ENCODE measurements around the gene EEA1.
A peak's percentile ranks its signal among the peaks of the same experiment; 100 is the strongest.

The EEA1 gene

DNA sequence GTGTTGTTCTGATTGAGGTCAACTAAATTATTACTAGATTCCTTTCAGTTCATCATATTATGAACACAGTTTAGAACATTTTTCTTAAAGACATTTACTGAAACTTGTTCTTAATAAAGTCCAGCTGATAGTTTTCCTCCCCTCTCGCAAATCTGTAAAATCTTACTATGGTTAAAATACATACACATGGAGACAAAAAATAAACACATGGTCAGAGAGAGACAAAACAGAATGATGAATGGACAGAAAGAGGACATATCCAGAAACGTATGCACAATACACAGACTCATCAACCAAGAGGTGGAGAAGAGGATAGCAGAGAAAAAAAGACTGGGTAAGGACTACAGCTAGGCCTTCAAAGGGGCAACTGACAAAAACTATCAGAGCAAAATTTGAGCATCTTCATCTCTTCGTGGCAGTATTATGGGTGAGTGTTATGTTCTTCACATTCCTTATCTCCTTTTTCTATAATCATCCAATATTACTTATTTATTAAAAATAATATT lies 38.4 kb downstream of the EEA1 start:
- no peak for DNase-seq (ENCODE audit: low read depth in 2 of 2)

DNA sequence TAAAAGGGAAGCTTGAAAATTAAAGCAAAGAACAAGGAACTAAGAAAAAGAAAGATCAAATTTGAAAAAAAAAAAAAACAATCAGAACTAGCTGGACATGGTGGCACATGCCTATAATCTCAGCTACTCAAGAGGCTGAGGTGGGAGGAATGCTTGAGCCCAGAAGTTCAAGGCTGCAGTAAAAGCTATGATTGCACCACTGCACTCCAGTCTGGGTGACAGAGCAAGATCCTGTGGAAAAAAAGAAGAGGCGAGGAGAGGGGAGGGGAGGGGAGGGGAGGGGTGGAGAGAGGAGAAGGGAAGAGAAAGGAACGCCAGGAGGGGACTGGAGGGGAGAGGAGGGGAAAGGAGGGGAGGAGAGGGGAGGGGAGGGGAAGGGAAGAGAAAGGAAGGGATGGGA lies 43.0 kb downstream of the EEA1 start:
- DNase-seq (ENCODE audit: low read depth in 2 of 2): no peak

GRCh38 chr12:92879698-92880322 lies 49.3 kb downstream of the EEA1 start:
- no peak for DNase-seq (ENCODE audit: low read depth in 2 of 2)

DNA sequence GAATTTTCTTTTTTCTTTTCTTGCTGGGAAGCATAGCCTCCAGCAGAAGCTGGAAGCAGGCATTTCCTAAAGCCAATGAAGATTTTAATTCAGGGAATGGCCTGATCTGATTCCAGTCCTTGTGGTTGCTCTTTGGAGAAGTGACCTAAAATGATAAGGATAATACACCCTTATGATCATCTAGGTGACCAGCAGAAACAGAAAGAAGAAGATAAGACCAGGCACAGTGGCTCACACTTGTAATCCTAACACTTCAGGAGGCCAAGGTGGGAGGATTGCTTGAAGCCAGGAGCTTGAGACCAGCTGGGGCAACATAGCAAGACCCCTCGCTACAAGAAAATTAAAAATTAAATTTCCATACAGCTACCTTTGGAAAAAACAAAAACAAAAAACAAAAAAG lies 51.2 kb downstream of the EEA1 start:
- DNase-seq (ENCODE audit: low read depth in 2 of 2): no peak

- no peak for DNase-seq (ENCODE audit: low read depth in 2 of 2)
These were observed 52.6 kb downstream of the EEA1 start for GRCh38 chr12:92876496-92876895.

DNA sequence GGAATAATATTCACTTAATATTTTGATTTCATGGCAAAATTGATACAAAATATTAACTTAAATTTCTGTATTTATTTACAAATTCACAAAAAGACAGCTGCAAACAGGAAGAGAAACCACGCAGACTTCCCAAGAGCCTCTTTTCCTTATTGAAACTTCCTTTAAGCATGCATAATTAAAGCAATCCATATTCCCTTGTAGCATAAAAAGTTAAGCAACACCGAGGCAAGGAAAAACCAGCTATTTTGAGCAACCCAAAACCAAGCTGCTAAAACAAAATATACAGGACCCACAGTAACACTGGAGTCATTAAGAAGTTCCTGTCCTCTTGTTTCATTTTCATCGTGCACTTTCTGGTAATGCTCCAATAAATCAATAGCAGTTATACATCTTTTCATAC lies 58.0 kb downstream of the EEA1 start:
- DNase-seq (ENCODE audit: low read depth in 2 of 2): no peak

DNA sequence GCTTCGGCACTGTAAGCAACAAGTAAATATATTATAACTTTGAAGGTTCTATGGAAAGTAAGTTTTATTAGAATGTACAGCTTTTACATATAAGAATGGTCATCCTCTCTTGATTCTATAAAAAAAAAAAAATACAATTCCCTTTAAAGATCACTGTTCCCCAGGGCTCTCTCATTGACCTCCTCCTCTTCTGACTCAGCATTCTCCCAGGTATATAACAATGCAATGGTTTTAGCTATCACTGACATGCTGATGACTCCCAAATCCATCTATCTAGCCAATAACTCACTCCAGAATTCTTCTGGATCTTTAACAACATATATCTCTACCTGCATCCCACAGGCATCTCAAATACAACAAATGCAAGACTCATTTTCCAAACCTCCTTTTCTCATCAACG lies 62.7 kb downstream of the EEA1 start:
- DNase-seq (ENCODE audit: low read depth in 2 of 2): no peak

DNA sequence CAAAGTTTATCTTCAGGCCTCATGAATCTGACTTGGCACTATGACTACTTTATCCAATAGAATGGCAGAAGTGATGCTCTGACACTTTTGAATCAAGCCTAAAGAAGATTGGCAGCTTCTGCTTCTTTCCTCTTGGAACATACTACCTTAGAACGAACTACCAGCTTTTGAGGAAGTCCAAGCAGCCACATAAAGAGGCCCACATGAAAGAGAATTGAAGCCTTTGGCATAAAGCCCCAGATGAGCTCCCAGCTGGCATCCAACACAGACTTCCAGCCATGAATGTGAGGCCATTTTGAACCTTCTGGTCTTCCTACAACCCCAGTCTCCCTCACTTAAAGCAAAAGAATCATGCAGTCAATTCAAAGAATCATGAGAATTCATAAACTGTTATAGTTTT lies 65.8 kb downstream of the EEA1 start:
- no peak for DNase-seq (ENCODE audit: low read depth in 2 of 2)

DNA sequence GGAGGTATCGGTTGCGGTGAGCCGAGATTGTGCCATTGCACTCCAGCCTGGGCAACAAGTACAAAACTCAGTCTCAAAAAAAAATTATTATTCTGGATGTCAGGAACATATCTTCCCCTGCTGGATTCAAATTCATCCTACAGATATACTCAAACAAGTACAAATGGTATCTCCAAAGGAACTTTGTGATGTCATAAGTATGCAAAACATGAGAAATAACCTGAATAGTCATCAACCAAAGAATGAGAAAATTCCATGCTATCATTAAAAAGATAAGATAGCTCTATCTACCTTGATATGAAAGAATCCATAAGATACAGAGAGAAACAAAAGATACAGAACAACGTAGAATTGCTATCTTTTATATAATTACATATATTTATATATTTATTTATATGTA lies 67.7 kb downstream of the EEA1 start:
- no peak for DNase-seq (ENCODE audit: low read depth in 2 of 2)

- no peak for DNase-seq (ENCODE audit: low read depth in 2 of 2)
These were observed 68.6 kb downstream of the EEA1 start for GRCh38 chr12:92860521-92860920.

- DNase-seq (ENCODE audit: low read depth in 2 of 2): no peak
These were observed 69.3 kb downstream of the EEA1 start for GRCh38 chr12:92859650-92860386.

- DNase-seq (ENCODE audit: low read depth in 2 of 2): no peak
These were observed 71.3 kb downstream of the EEA1 start for GRCh38 chr12:92857818-92858217.

DNA sequence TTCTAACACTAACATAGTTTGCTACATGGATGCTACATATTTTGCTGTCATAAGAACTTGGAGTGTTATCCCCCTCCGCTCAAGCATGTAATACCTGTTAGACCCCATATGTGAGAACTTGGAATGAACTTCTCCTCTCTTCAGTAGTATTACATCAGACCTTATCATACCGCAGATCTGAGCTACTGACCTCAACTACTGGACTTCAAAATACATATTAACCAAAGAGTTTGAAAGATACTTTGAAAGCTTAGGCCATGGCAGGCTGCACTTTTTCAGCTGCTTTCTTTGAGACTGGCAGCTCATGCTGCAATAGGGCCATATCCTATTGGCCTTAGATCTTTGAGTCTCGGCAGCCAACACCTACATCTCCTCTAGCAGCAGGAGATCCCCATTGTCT lies 74.8 kb downstream of the EEA1 start:
- DNase-seq (ENCODE audit: low read depth in 2 of 2): no peak

- DNase-seq (ENCODE audit: low read depth in 2 of 2): no peak
These were observed 80.4 kb downstream of the EEA1 start for GRCh38 chr12:92848740-92849139.

GRCh38 chr12:92847368-92847767 lies 81.7 kb downstream of the EEA1 start:
- DNase-seq (ENCODE audit: low read depth in 2 of 2): no peak

DNA sequence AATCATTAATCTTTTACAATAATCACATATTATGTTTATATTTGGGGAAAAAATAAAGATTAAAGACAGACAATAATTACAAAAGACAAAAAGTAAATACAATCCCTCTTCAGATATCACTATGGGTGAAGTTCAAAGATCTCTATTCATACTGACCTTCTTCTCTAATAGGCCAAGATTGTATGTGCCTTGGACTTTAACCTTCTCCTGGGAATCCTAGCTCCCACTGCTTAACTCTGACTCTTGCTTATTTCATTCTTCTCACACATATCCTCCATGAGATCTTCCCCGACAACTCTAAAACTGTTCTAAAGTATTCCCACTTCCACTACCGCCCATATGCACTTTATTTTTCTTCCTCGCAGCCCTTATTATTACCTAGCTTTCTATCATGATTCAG lies 83.8 kb downstream of the EEA1 start:
- DNase-seq (ENCODE audit: low read depth in 2 of 2): no peak

DNA sequence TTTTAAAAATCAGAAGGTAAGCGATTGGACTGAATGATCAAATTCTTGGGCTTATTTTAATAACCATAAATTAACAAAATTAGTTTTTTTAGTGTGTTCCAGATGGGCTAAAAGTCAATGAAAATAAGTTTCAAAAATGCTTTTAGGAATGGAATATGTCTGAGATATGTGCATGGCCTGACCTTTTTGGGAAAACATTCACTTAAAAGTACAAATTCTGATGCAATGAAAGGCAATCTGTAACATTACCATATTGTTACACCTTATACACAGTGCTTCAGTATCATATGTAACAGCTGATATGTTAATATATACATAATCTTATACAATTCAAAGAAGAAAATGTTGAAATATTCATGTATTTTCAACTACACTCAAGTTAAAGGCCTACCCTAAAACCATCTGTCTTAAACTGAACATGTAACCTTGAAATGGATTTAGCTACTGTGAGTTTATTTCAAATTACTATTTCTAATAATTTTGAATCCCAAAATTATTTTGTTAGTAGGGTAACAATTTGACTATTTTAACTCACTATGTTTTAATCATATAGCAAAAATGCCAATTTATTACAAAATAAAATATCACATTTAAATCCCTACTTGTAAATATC lies 84.8 kb downstream of the EEA1 start:
- no peak for DNase-seq (ENCODE audit: low read depth in 2 of 2)

DNA sequence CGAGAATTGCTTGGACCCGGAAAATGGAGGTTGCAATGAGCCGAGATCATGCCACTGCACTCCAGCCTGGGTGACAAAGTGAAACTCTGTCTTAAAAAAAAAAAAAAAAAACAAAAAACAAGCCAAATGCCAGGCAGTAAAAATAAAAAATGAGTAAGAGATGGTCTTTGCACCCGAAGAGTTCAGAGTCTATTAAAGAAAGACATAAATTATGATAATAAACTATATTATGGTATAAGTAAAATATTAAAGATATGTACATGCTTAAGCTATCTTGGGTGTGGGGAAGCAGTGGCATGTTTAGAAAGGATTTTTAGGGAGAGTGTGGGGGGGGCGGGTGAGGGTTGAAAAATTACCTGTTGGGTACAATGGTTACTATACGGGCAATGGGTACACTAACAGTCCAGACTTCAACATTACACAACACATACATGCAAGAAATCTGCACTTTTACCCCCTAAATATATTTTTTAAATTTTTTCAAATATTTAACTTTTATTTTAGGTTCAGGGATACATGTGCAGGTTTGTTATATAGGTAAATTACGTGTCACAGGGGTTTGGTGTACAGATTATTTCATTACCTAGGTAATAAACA lies 99.3 kb downstream of the EEA1 start:
- DNase-seq (ENCODE audit: low read depth in 2 of 2): no peak

- no peak for DNase-seq (ENCODE audit: low read depth in 2 of 2)
These were observed 100.5 kb downstream of the EEA1 start for GRCh38 chr12:92828565-92828964.

- DNase-seq (ENCODE audit: low read depth in 2 of 2): peak in 1 of 2 donors; percentile 7
These were observed 101.2 kb downstream of the EEA1 start for GRCh38 chr12:92827836-92828431.

- no peak for DNase-seq (ENCODE audit: low read depth in 2 of 2)
These were observed 108.0 kb downstream of the EEA1 start for GRCh38 chr12:92821142-92821541.

GRCh38 chr12:92814584-92814983 lies 114.5 kb downstream of the EEA1 start:
- no peak for DNase-seq (ENCODE audit: low read depth in 2 of 2)

Data from activated CD4-positive, alpha-beta T cell treated with anti-CD3 and anti-CD28 coated beads for 24 hours (primary cell).